ENCODE data around the gene SRRM4.

Gene SRRM4

GRCh38 chr12:119115296-119115905, 134.1 kb downstream of the SRRM4 start:
- TF ChIP-seq CTCF (IDR thresholded peaks at IDR 0.05; ENCODE audit: insufficient read depth, low read length) = peak; percentile 74
- no peak for TF ChIP-seq POLR2AphosphoS5 (IDR thresholded peaks at IDR 0.05; ENCODE audit: low read depth)
- TF ChIP-seq, protein P1, sequence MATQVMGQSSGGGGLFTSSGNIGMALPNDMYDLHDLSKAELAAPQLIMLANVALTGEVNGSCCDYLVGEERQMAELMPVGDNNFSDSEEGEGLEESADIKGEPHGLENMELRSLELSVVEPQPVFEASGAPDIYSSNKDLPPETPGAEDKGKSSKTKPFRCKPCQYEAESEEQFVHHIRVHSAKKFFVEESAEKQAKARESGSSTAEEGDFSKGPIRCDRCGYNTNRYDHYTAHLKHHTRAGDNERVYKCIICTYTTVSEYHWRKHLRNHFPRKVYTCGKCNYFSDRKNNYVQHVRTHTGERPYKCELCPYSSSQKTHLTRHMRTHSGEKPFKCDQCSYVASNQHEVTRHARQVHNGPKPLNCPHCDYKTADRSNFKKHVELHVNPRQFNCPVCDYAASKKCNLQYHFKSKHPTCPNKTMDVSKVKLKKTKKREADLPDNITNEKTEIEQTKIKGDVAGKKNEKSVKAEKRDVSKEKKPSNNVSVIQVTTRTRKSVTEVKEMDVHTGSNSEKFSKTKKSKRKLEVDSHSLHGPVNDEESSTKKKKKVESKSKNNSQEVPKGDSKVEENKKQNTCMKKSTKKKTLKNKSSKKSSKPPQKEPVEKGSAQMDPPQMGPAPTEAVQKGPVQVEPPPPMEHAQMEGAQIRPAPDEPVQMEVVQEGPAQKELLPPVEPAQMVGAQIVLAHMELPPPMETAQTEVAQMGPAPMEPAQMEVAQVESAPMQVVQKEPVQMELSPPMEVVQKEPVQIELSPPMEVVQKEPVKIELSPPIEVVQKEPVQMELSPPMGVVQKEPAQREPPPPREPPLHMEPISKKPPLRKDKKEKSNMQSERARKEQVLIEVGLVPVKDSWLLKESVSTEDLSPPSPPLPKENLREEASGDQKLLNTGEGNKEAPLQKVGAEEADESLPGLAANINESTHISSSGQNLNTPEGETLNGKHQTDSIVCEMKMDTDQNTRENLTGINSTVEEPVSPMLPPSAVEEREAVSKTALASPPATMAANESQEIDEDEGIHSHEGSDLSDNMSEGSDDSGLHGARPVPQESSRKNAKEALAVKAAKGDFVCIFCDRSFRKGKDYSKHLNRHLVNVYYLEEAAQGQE (IDR thresholded peaks at IDR 0.05; ENCODE audit: insufficient replicate concordance, low read depth) = no peak
- TF ChIP-seq SPI1 (IDR thresholded peaks at IDR 0.05; ENCODE audit: borderline replicate concordance, low read depth) = no peak
- TF ChIP-seq GABPA (IDR thresholded peaks at IDR 0.05; ENCODE audit: low read depth) = no peak
- Histone ChIP-seq H3K27ac (replicated peaks) (no peak overlapping the region), H3K4me3 (replicated peaks; ENCODE audit: insufficient read depth, low read length) (no peak overlapping the region), H3K27me3 (ENCODE audit: insufficient read depth, poor library complexity, severe bottlenecking) (no peaks in the 10 kb centered on the region)
- DNase-seq (ENCODE audit: low read depth in 1 of 2, low spot score in 1 of 2) = peak; percentile 14 to 15

- TF ChIP-seq GABPA (IDR thresholded peaks at IDR 0.05; ENCODE audit: low read depth) (no peak), SPI1 (IDR thresholded peaks at IDR 0.05; ENCODE audit: borderline replicate concordance, low read depth) (no peak), POLR2AphosphoS5 (IDR thresholded peaks at IDR 0.05; ENCODE audit: low read depth) (no peak), CTCF (IDR thresholded peaks at IDR 0.05; ENCODE audit: insufficient read depth, low read length) (no peak)
- TF ChIP-seq, protein P1 (IDR thresholded peaks at IDR 0.05; ENCODE audit: insufficient replicate concordance, low read depth) = no peak
- no peak overlapping the region for H3K4me3 ChIP-seq (replicated peaks; ENCODE audit: insufficient read depth, low read length)
- H3K27ac ChIP-seq (replicated peaks) = no peak overlapping the region
- no peak for DNase-seq (ENCODE audit: low read depth in 1 of 2, low spot score in 1 of 2)
- H3K27me3 ChIP-seq (ENCODE audit: insufficient read depth, poor library complexity, severe bottlenecking) = no peaks in the 10 kb centered on the region
Observed at GRCh38 chr12:119117936-119118335, 136.6 kb downstream of the SRRM4 start.

DNA sequence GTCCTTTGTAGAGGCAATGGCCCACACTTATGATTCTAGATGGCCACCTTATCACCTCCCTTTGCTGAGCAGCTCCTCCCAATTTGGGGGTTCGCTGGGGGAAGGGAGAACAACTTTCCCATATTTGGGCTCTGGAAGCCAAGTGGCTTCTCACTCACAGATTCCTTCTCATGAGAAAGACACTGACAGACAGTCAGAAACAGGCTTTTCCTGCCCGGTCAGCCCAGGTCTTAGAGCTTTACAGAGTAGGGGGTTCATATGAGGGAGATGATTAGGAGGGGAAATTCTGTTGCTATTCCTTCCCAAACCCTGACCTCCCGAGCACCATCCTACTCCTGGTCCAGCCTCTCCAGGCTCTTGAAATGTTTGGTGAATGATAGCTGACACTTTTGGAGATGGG, 137.3 kb downstream of the SRRM4 start:
- Histone ChIP-seq H3K27me3 (ENCODE audit: insufficient read depth, poor library complexity, severe bottlenecking) (no peaks in the 10 kb centered on the region), H3K4me3 (replicated peaks; ENCODE audit: insufficient read depth, low read length) (no peak overlapping the region), H3K27ac (replicated peaks) (no peak overlapping the region)
- no peak for TF ChIP-seq SPI1 (IDR thresholded peaks at IDR 0.05; ENCODE audit: borderline replicate concordance, low read depth)
- TF ChIP-seq, protein P1 (IDR thresholded peaks at IDR 0.05; ENCODE audit: insufficient replicate concordance, low read depth) = no peak
- no peak for TF ChIP-seq POLR2AphosphoS5 (IDR thresholded peaks at IDR 0.05; ENCODE audit: low read depth)
- no peak for DNase-seq (ENCODE audit: low read depth in 1 of 2, low spot score in 1 of 2)

All from HL-60 (cell line).